ENCODE results near the gene UNKL.
"Not testable (repeated sequence)": the region's sequence is repeated elsewhere in the genome, so short reads cannot be mapped to it uniquely, and the experiment has no call there.

UNKL gene

GRCh38 chr16:1338855-1339675 lies 75.4 kb downstream of the UNKL start:
- DNase-seq (ENCODE audit: low spot score): no peak

- DNase-seq (ENCODE audit: low spot score): no peak
These were observed 76.3 kb downstream of the UNKL start for GRCh38 chr16:1338119-1338730.

- no peak for DNase-seq (ENCODE audit: low spot score)
These were observed 77.0 kb downstream of the UNKL start for GRCh38 chr16:1337486-1337885.

- no peak for DNase-seq (ENCODE audit: low spot score)
These were observed 77.9 kb downstream of the UNKL start for GRCh38 chr16:1336619-1337018.

- no peak for DNase-seq (ENCODE audit: low spot score)
These were observed 78.5 kb downstream of the UNKL start for GRCh38 chr16:1335996-1336395.

- DNase-seq (ENCODE audit: low spot score): no peak
These were observed 79.1 kb downstream of the UNKL start for GRCh38 chr16:1335211-1335971.

GRCh38 chr16:1334739-1335138 lies 79.8 kb downstream of the UNKL start:
- no peak for DNase-seq (ENCODE audit: low spot score)

GRCh38 chr16:1333854-1334700 lies 80.4 kb downstream of the UNKL start:
- DNase-seq (ENCODE audit: low spot score): no peak

- DNase-seq (ENCODE audit: low spot score): no peak
These were observed 81.2 kb downstream of the UNKL start, which contains the start of gene BAIAP3 for GRCh38 chr16:1333149-1333812. Gene BAIAP3 (plus strand): TSS chr16:1333645. CDS start chr16:1338550, 4,905 bp downstream.

GRCh38 chr16:1332618-1333148 lies 81.8 kb downstream of the UNKL start:
- DNase-seq (ENCODE audit: low spot score): no peak

- DNase-seq (ENCODE audit: low spot score): no peak
These were observed 82.5 kb downstream of the UNKL start for GRCh38 chr16:1331712-1332617.

- no peak for DNase-seq (ENCODE audit: low spot score)
These were observed 83.4 kb downstream of the UNKL start for GRCh38 chr16:1330931-1331711.

- no peak for DNase-seq (ENCODE audit: low spot score)
These were observed 84.1 kb downstream of the UNKL start for GRCh38 chr16:1330260-1330914.

- DNase-seq (ENCODE audit: low spot score): not testable (repeated sequence)
These were observed 85.5 kb downstream of the UNKL start for GRCh38 chr16:1328961-1329360.

GRCh38 chr16:1328136-1328535 lies 86.4 kb downstream of the UNKL start:
- not testable (repeated sequence) for DNase-seq (ENCODE audit: low spot score)

- no peak for DNase-seq (ENCODE audit: low spot score)
These were observed 86.9 kb downstream of the UNKL start for GRCh38 chr16:1327619-1327947.

- no peak for DNase-seq (ENCODE audit: low spot score)
These were observed 87.4 kb downstream of the UNKL start for GRCh38 chr16:1326946-1327618.

GRCh38 chr16:1326391-1326790 lies 88.1 kb downstream of the UNKL start:
- no peak for DNase-seq (ENCODE audit: low spot score)
